HEK293 (cell line): ENCODE data around the gene ALPG.

ENCODE experiments used
- CTCF ChIA-PET: fragments of 350-600 bp; formaldehyde crosslinking; extraction: SDS; loops from one replicate; lab custom pipeline; 2021; ENCODE audit warnings: antibody characterized with exemption; lab: Yijun Ruan, JAX
- POLR2A ChIA-PET: fragments of 300-600 bp; formaldehyde crosslinking; extraction: SDS; loops from one replicate; lab custom pipeline; 2020; ENCODE audit warnings: antibody characterized with exemption, inconsistent platforms; lab: Yijun Ruan, JAX
- H3K27ac ChIP-seq: fragments of 200-500 bp; sonication (Bioruptor generic); 2 replicates; pipeline ENCODE4 v1.5.1; 2014; ENCODE audit warnings: low read depth, low read length, control low read depth, inconsistent platforms; ENCODE audit errors: extremely low read depth
- H3K36me3 ChIP-seq, 2 experiments: fragments of 200-500 bp in 1 of 2; sonication (Bioruptor generic) in 1 of 2; 1 replicate in 1 of 2; 2 replicates in 1 of 2; pipeline ENCODE4 v1.5.1; 2014 to 2017; ENCODE audit warnings: inconsistent platforms in 2 of 2, low read length in 2 of 2; ENCODE audit not compliant: control insufficient read depth in 2 of 2, insufficient read depth in 1 of 2
- H3K4me1 ChIP-seq: fragments of 200-500 bp; sonication (Bioruptor generic); 2 replicates; pipeline ENCODE4 v1.5.1; 2014; ENCODE audit warnings: mild to moderate bottlenecking, low read length, inconsistent platforms; ENCODE audit not compliant: control insufficient read depth, insufficient read depth
- H3K4me3 ChIP-seq: 2 replicates; pipeline ENCODE4 v1.5.1; 2011; ENCODE audit warnings: low read depth, mild to moderate bottlenecking, control low read depth, low read length, moderate library complexity
- H3K9me3 ChIP-seq: fragments of 200-500 bp; sonication (Bioruptor generic); 2 replicates; pipeline ENCODE4 v1.5.1; 2014; ENCODE audit warnings: low read depth, low read length, inconsistent platforms; ENCODE audit not compliant: control insufficient read depth, insufficient read depth
- SCRT1 ChIP-seq: fragments of 450-650 bp; formaldehyde crosslinking; IDR thresholded peaks from 2 replicates; pipeline ENCODE4 v1.5.1; 2016; ENCODE audit warnings: missing biosample characterization, missing genetic modification characterization, borderline replicate concordance
- ZNF394 ChIP-seq: fragments of 450-650 bp; formaldehyde crosslinking; IDR thresholded peaks from 2 replicates; pipeline ENCODE4 v1.5.1; 2016; ENCODE audit warnings: missing biosample characterization, missing genetic modification characterization, mild to moderate bottlenecking, moderate library complexity, borderline replicate concordance
- ZNF473 ChIP-seq: fragments of 450-650 bp; formaldehyde crosslinking; IDR thresholded peaks from 2 replicates; pipeline ENCODE4 v1.5.1; 2017; ENCODE audit warnings: missing biosample characterization, missing genetic modification characterization
- ZNF560 ChIP-seq: fragments of 450-650 bp; formaldehyde crosslinking; IDR thresholded peaks from 2 replicates; pipeline ENCODE4 v1.5.1; 2017; ENCODE audit warnings: missing biosample characterization, missing genetic modification characterization, borderline replicate concordance
- ZNF76 ChIP-seq: fragments of 450-650 bp; formaldehyde crosslinking; IDR thresholded peaks from 2 replicates; pipeline ENCODE4; 2016; ENCODE audit warnings: low read depth, missing biosample characterization, missing genetic modification characterization, borderline replicate concordance
- ZSCAN16 ChIP-seq: fragments of 450-650 bp; formaldehyde crosslinking; IDR thresholded peaks from 2 replicates; pipeline ENCODE4 v1.5.1; 2016; ENCODE audit warnings: missing biosample characterization, missing genetic modification characterization
- TF ChIP-seq, protein P1 (sequence below): fragments of 450-650 bp; formaldehyde crosslinking; IDR thresholded peaks from 2 replicates; pipeline ENCODE4 v1.5.1; 2016; ENCODE audit warnings: missing biosample characterization, missing genetic modification characterization, borderline replicate concordance
- TF ChIP-seq, protein P2 (sequence below): fragments of 450-650 bp; formaldehyde crosslinking; IDR thresholded peaks from 2 replicates; pipeline ENCODE4 v1.5.1; 2016; ENCODE audit warnings: missing biosample characterization, missing genetic modification characterization
- TF ChIP-seq, protein P3 (sequence below): fragments of 450-650 bp; formaldehyde crosslinking; IDR thresholded peaks from 2 replicates; pipeline ENCODE4 v1.5.1; 2016; ENCODE audit warnings: missing biosample characterization, missing genetic modification characterization
- TF ChIP-seq, protein P4 (sequence below): fragments of 450-650 bp; formaldehyde crosslinking; IDR thresholded peaks from 2 replicates; pipeline ENCODE4 v1.5.1; 2016; ENCODE audit warnings: missing biosample characterization, missing genetic modification characterization
- TF ChIP-seq, protein P5 (sequence below): fragments of 450-650 bp; formaldehyde crosslinking; IDR thresholded peaks from 2 replicates; pipeline ENCODE4 v1.5.1; 2016; ENCODE audit warnings: missing biosample characterization, missing genetic modification characterization

Gene ALPG

DNA sequence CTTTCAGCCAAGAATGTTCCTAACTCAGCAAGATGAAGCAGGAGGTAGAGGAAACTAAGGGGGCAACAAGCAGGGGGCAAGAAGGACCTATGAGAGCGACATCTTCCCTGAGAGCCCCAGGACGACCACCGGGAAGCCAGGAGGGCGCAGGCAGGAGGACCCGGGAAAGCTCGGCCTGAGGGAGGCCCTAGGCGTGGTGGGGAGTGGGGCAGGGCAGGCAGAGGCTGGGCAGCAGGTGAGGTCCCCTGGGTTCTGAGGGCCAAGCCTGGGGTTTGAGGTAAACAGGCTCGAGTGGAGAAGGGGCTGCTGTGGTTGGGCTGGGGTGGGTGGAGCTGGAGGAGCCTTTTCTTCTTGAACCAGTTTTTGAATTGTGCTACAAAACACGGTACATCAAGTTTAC lies 48.0 kb downstream of the ALPG start (continued):
- TF ChIP-seq ZSCAN16 (tag by site-specific recombination) (no peak), ZNF560 (tag by site-specific recombination) (no peak), ZNF394 (tag by site-specific recombination) (no peak)
- TF ChIP-seq, protein P1, sequence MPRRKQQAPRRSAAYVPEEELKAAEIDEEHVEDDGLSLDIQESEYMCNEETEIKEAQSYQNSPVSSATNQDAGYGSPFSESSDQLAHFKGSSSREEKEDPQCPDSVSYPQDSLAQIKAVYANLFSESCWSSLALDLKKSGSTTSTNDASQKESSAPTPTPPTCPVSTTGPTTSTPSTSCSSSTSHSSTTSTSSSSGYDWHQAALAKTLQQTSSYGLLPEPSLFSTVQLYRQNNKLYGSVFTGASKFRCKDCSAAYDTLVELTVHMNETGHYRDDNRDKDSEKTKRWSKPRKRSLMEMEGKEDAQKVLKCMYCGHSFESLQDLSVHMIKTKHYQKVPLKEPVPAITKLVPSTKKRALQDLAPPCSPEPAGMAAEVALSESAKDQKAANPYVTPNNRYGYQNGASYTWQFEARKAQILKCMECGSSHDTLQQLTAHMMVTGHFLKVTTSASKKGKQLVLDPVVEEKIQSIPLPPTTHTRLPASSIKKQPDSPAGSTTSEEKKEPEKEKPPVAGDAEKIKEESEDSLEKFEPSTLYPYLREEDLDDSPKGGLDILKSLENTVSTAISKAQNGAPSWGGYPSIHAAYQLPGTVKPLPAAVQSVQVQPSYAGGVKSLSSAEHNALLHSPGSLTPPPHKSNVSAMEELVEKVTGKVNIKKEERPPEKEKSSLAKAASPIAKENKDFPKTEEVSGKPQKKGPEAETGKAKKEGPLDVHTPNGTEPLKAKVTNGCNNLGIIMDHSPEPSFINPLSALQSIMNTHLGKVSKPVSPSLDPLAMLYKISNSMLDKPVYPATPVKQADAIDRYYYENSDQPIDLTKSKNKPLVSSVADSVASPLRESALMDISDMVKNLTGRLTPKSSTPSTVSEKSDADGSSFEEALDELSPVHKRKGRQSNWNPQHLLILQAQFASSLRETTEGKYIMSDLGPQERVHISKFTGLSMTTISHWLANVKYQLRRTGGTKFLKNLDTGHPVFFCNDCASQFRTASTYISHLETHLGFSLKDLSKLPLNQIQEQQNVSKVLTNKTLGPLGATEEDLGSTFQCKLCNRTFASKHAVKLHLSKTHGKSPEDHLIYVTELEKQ = no peak
- TF ChIP-seq, protein P2, sequence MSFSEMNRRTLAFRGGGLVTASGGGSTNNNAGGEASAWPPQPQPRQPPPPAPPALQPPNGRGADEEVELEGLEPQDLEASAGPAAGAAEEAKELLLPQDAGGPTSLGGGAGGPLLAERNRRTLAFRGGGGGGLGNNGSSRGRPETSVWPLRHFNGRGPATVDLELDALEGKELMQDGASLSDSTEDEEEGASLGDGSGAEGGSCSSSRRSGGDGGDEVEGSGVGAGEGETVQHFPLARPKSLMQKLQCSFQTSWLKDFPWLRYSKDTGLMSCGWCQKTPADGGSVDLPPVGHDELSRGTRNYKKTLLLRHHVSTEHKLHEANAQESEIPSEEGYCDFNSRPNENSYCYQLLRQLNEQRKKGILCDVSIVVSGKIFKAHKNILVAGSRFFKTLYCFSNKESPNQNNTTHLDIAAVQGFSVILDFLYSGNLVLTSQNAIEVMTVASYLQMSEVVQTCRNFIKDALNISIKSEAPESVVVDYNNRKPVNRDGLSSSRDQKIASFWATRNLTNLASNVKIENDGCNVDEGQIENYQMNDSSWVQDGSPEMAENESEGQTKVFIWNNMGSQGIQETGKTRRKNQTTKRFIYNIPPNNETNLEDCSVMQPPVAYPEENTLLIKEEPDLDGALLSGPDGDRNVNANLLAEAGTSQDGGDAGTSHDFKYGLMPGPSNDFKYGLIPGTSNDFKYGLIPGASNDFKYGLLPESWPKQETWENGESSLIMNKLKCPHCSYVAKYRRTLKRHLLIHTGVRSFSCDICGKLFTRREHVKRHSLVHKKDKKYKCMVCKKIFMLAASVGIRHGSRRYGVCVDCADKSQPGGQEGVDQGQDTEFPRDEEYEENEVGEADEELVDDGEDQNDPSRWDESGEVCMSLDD (tag by site-specific recombination) = no peak

DNA sequence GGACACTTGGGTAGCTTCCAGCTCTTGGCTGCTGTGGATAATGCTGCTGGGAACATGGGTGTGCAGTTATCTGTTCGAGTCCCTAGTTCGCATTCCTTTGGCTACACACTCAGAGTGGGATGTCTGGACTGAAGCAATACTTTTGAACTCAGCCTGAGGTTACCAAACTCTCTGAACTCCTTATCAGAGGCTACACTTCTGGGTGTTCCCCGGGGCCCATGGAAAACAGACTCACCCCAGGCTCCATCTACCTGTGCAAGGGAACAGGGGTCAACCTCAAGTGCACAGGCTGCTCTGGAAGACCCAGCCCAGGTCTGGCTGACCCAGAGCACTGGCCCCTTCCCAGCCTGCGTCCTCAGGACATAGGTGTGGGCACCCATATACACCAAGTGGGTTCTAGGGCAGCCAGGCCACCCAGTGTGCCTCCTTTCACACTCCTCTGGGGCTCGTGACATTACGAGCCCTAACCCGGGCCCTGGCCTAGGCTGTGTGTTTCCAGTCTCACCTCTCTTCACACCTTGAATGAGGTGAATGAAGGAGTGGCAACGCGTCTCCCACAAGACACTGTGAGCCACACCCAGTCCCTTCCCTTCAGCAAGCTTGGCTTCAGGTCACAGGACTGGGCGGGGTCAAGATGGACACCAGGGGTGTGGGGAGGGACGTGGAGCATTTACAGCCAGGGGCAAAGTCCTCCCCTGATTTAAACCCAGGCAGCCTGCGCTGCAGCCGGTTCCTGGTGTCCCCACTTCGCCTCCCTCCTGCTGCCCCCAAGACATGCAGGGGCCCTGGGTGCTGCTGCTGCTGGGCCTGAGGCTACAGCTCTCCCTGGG lies 49.0 kb downstream of the ALPG start, which contains the start of gene ALPI:
ALPI (plus strand) TSS at position 728 of the 830 bp plus-strand sequence; CDS start at position 775, 47 bp downstream.
- ChIA-PET POLR2A (no interaction called here), CTCF (no interaction called here)
- H3K27ac ChIP-seq = no peak within 1 kb of the TSS
- no peaks in the 10 kb centered on the region for H3K36me3 ChIP-seq
- no peaks in the 10 kb centered on the region for H3K4me1 ChIP-seq
- H3K4me3 ChIP-seq = no peak within 1 kb of the TSS
- H3K9me3 ChIP-seq = no peaks in the 10 kb centered on the region
- TF ChIP-seq, protein P3, sequence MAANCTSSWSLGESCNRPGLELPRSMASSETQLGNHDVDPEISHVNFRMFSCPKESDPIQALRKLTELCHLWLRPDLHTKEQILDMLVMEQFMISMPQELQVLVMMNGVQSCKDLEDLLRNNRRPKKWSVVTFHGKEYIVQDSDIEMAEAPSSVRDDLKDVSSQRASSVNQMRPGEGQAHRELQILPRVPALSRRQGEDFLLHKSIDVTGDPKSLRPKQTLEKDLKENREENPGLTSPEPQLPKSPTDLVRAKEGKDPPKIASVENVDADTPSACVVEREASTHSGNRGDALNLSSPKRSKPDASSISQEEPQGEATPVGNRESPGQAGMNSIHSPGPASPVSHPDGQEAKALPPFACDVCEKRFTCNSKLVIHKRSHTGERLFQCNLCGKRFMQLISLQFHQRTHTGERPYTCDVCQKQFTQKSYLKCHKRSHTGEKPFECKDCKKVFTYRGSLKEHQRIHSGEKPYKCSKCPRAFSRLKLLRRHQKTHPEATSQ (tag by site-specific recombination) = no peak
- no peak for TF ChIP-seq SCRT1 (tag by site-specific recombination)
- TF ChIP-seq, protein P4, sequence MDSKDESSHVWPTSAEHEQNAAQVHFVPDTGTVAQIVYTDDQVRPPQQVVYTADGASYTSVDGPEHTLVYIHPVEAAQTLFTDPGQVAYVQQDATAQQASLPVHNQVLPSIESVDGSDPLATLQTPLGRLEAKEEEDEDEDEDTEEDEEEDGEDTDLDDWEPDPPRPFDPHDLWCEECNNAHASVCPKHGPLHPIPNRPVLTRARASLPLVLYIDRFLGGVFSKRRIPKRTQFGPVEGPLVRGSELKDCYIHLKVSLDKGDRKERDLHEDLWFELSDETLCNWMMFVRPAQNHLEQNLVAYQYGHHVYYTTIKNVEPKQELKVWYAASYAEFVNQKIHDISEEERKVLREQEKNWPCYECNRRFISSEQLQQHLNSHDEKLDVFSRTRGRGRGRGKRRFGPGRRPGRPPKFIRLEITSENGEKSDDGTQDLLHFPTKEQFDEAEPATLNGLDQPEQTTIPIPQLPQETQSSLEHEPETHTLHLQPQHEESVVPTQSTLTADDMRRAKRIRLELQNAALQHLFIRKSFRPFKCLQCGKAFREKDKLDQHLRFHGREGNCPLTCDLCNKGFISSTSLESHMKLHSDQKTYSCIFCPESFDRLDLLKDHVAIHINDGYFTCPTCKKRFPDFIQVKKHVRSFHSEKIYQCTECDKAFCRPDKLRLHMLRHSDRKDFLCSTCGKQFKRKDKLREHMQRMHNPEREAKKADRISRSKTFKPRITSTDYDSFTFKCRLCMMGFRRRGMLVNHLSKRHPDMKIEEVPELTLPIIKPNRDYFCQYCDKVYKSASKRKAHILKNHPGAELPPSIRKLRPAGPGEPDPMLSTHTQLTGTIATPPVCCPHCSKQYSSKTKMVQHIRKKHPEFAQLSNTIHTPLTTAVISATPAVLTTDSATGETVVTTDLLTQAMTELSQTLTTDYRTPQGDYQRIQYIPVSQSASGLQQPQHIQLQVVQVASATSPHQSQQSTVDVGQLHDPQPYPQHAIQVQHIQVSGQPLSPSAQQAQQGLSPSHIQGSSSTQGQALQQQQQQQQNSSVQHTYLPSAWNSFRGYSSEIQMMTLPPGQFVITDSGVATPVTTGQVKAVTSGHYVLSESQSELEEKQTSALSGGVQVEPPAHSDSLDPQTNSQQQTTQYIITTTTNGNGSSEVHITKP (tag by site-specific recombination) = no peak
- TF ChIP-seq, protein P5, sequence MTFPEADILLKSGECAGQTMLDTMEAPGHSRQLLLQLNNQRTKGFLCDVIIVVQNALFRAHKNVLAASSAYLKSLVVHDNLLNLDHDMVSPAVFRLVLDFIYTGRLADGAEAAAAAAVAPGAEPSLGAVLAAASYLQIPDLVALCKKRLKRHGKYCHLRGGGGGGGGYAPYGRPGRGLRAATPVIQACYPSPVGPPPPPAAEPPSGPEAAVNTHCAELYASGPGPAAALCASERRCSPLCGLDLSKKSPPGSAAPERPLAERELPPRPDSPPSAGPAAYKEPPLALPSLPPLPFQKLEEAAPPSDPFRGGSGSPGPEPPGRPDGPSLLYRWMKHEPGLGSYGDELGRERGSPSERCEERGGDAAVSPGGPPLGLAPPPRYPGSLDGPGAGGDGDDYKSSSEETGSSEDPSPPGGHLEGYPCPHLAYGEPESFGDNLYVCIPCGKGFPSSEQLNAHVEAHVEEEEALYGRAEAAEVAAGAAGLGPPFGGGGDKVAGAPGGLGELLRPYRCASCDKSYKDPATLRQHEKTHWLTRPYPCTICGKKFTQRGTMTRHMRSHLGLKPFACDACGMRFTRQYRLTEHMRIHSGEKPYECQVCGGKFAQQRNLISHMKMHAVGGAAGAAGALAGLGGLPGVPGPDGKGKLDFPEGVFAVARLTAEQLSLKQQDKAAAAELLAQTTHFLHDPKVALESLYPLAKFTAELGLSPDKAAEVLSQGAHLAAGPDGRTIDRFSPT (tag by site-specific recombination) = no peak
- TF ChIP-seq ZNF76 (tag by site-specific recombination) = no peak
- TF ChIP-seq ZNF473 (tag by site-specific recombination) = no peak
- TF ChIP-seq, all 188 proteins: peak for 0
